Measurements from ENCODE around the gene CNOT8. TPM values are rescaled to one million over a fixed set of nuclear protein-coding genes. Genes with fewer than 3 reads are reported as not detected.

Gene CNOT8
- total RNA-seq, 1 experiment from 2014 or later = 45.0 TPM

DNA sequence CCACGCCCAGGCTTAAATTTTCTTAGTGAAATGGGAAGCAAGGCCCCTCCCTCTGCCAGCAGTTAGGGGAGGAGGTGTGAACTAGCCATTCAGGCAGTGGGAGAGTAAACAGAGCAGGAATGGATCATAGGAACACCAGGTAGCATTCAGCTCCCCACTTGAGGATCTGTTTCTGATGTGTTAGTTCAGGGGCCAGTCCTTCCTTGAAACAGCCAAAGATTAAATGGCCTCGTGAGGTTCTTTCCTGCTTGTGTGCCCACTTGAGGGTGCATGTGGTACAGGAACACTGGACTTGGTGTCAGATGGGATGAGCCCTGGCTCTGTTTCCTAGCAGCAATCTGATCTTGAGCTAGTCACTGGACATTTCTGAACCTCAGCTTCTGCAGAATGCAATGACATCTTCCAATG, 29.2 kb upstream of the CNOT8 start:
- Histone ChIP-seq H3K9ac (ENCODE audit: low read length) (no peak overlapping the region), H3K27me3 (ENCODE audit: insufficient read depth, low read length) (no peaks in the 10 kb centered on the region), H3K9me3 (ENCODE audit: control insufficient read depth in 1 of 2, insufficient read depth in 1 of 2, low read depth in 1 of 2, low read length in 2 of 2) (no peaks in the 10 kb centered on the region), H3K4me1 (ENCODE audit: control insufficient read depth in 1 of 2, insufficient read depth in 2 of 2, low read length in 2 of 2) (peaks cover 30 to 40% of the 10 kb centered on the region in 2 experiments), H3K79me2 (ENCODE audit: insufficient read depth, low read length) (no peaks in the 10 kb centered on the region), H3K36me3 (ENCODE audit: control insufficient read depth in 1 of 2, insufficient read depth in 2 of 2, low read length in 2 of 2) (no peaks in the 10 kb centered on the region), H3K9me2 (ENCODE audit: insufficient read depth) (no peaks in the 10 kb centered on the region), H3K27ac (ENCODE audit: low read depth, low read length) (peak overlapping the region; percentile 56; the same call in 1 of the 2 replicates), H3K4me2 (ENCODE audit: low read length) (peak overlapping the region; percentile 66), H2AFZ (ENCODE audit: low read depth, low read length, poor library complexity, severe bottlenecking) (no peak overlapping the region), H3K4me3 (replicated peaks in 1 of 2; ENCODE audit: low read depth in 1 of 2, low read length in 2 of 2) (no peak overlapping the region), H4K20me1 (ENCODE audit: insufficient read depth) (no peaks in the 10 kb centered on the region)
- ChIA-PET POLR2A (interaction anchor here (2.1 kb wide), 1 partner anchor 29 kb away, joined by 7 read pairs; the partner anchor contains the start of gene CNOT8), CTCF (interaction anchor here (0.9 kb wide), 1 partner anchor 179 kb away, joined by 5 read pairs; no protein-coding TSS in a partner anchor), RAD21 (ENCODE audit: low non-redundant PET in 1 of 2, low total read pairs in 2 of 2, uncharacterized antibody in 2 of 2, unreplicated experiment in 2 of 2) (no interaction called here)
- ATAC-seq (peak; percentile 10; the same call in 1 of the 2 replicates), DNase-seq (ENCODE audit: low read depth, low spot score) (peak; percentile 19)
- BruUV-seq (replicated peaks) = no TSS peak
- no peak for TF ChIP-seq SIN3A (IDR thresholded peaks at IDR 0.05; ENCODE audit: low read depth)
- TF ChIP-seq, protein P1, sequence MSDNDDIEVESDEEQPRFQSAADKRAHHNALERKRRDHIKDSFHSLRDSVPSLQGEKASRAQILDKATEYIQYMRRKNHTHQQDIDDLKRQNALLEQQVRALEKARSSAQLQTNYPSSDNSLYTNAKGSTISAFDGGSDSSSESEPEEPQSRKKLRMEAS (IDR thresholded peaks at IDR 0.05) = no peak
- intact Hi-C loops (cut with micrococcal nuclease) = no loop called here

- Histone ChIP-seq H3K9ac (ENCODE audit: low read length) (peak overlapping the region; percentile 11; the same call in 1 of the 2 replicates), H3K9me2 (ENCODE audit: insufficient read depth) (no peaks in the 10 kb centered on the region), H3K27ac (ENCODE audit: low read depth, low read length) (peak overlapping the region; percentile 56), H3K9me3 (ENCODE audit: control insufficient read depth in 1 of 2, insufficient read depth in 1 of 2, low read depth in 1 of 2, low read length in 2 of 2) (no peaks in the 10 kb centered on the region), H3K4me1 (ENCODE audit: control insufficient read depth in 1 of 2, insufficient read depth in 2 of 2, low read length in 2 of 2) (peaks cover 35 to 44% of the 10 kb centered on the region in 2 experiments), H3K27me3 (ENCODE audit: insufficient read depth, low read length) (no peaks in the 10 kb centered on the region), H3K4me3 (replicated peaks in 1 of 2; ENCODE audit: low read depth in 1 of 2, low read length in 2 of 2) (peak overlapping the region in 1 of 2 experiments; percentile 33; a peak in 2 of 4 replicates), H4K20me1 (ENCODE audit: insufficient read depth) (no peaks in the 10 kb centered on the region), H3K4me2 (ENCODE audit: low read length) (peak overlapping the region; percentile 66), H3K79me2 (ENCODE audit: insufficient read depth, low read length) (no peaks in the 10 kb centered on the region), H2AFZ (ENCODE audit: low read depth, low read length, poor library complexity, severe bottlenecking) (no peak overlapping the region), H3K36me3 (ENCODE audit: control insufficient read depth in 1 of 2, insufficient read depth in 2 of 2, low read length in 2 of 2) (no peaks in the 10 kb centered on the region)
- peak; percentile 85 for DNase-seq (ENCODE audit: low read depth, low spot score)
- BruUV-seq (replicated peaks) = no TSS peak
- intact Hi-C loops (cut with micrococcal nuclease) = no loop called here
- ATAC-seq = peak; percentile 86
- RAD21 ChIA-PET (ENCODE audit: low non-redundant PET in 1 of 2, low total read pairs in 2 of 2, uncharacterized antibody in 2 of 2, unreplicated experiment in 2 of 2) = no interaction called here
- POLR2A ChIA-PET = interaction anchor here (2.1 kb wide), 1 partner anchor 28 kb away, joined by 7 read pairs; the partner anchor contains the start of gene CNOT8
- CTCF ChIA-PET = interaction anchor here (0.9 kb wide), 1 partner anchor 179 kb away, joined by 5 read pairs; no protein-coding TSS in a partner anchor
- TF ChIP-seq SIN3A (IDR thresholded peaks at IDR 0.05; ENCODE audit: low read depth) (peak; percentile 73; the same call in 1 of the 2 replicates), ATF3 (IDR thresholded peaks at IDR 0.05) (no peak), YY1 (IDR thresholded peaks at IDR 0.05; ENCODE audit: extremely low read depth, insufficient replicate concordance, low read depth, low read length) (peak; percentile 4), SP1 (IDR thresholded peaks at IDR 0.05; ENCODE audit: low read depth) (peak; percentile 92), FOSL1 (IDR thresholded peaks at IDR 0.05; ENCODE audit: low read depth) (peak; percentile 97), EZH2 (IDR thresholded peaks at IDR 0.05) (no peak), CEBPB (IDR thresholded peaks at IDR 0.05; ENCODE audit: low read depth) (peak; percentile 55; the same call in 1 of the 2 replicates), REST (IDR thresholded peaks at IDR 0.05; ENCODE audit: low read depth) (no peak), POLR2AphosphoS5 (IDR thresholded peaks at IDR 0.05; ENCODE audit: low read depth, low read length) (peak; percentile 63), ZNF274 (IDR thresholded peaks at IDR 0.05; ENCODE audit: low read depth, low read length) (no peak)
- TF ChIP-seq, protein P2, sequence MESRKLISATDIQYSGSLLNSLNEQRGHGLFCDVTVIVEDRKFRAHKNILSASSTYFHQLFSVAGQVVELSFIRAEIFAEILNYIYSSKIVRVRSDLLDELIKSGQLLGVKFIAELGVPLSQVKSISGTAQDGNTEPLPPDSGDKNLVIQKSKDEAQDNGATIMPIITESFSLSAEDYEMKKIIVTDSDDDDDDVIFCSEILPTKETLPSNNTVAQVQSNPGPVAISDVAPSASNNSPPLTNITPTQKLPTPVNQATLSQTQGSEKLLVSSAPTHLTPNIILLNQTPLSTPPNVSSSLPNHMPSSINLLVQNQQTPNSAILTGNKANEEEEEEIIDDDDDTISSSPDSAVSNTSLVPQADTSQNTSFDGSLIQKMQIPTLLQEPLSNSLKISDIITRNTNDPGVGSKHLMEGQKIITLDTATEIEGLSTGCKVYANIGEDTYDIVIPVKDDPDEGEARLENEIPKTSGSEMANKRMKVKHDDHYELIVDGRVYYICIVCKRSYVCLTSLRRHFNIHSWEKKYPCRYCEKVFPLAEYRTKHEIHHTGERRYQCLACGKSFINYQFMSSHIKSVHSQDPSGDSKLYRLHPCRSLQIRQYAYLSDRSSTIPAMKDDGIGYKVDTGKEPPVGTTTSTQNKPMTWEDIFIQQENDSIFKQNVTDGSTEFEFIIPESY (IDR thresholded peaks at IDR 0.05; ENCODE audit: extremely low read depth, insufficient replicate concordance, low read length) = no peak
Measured at GRCh38 chr5:154829589-154830218, 28.7 kb upstream of the CNOT8 start.
